HG02840 (cell line): ENCODE data around the gene UNC13C.

Source experiments
- ATAC-seq: cut with Tn5 transposase; IDR thresholded peaks from one replicate; pipeline ENCODE4 v1.9.1; 2021; ENCODE audit warnings: mild to moderate bottlenecking, moderate library complexity, moderate number of reproducible peaks; ENCODE audit not compliant: unreplicated experiment, low FRiP score

Gene UNC13C

GRCh38 chr15:54547491-54547890 is 569.2 kb downstream of the UNC13C start:
- no peak for ATAC-seq

- no peak for ATAC-seq
Measured at GRCh38 chr15:54550954-54551353, 572.7 kb downstream of the UNC13C start.

- ATAC-seq = no peak
Measured at GRCh38 chr15:54556231-54556630, 578.0 kb downstream of the UNC13C start.

GRCh38 chr15:54559405-54560069 is 581.3 kb downstream of the UNC13C start:
- ATAC-seq = no peak

- ATAC-seq = no peak
Measured at GRCh38 chr15:54560417-54560816, 582.2 kb downstream of the UNC13C start.

- ATAC-seq = no peak
Measured at GRCh38 chr15:54564166-54564565, 585.9 kb downstream of the UNC13C start.

GRCh38 chr15:54566654-54567053 is 588.4 kb downstream of the UNC13C start:
- no peak for ATAC-seq

GRCh38 chr15:54567408-54568035 is 589.3 kb downstream of the UNC13C start:
- ATAC-seq = no peak

GRCh38 chr15:54568381-54568780 is 590.1 kb downstream of the UNC13C start:
- no peak for ATAC-seq

- ATAC-seq = no peak
Measured at GRCh38 chr15:54571576-54571975, 593.3 kb downstream of the UNC13C start.

- ATAC-seq = no peak
Measured at GRCh38 chr15:54575586-54575985, 597.3 kb downstream of the UNC13C start.

- no peak for ATAC-seq
Measured at GRCh38 chr15:54576298-54576935, 598.2 kb downstream of the UNC13C start.

GRCh38 chr15:54577476-54578250 is 599.4 kb downstream of the UNC13C start:
- no peak for ATAC-seq

- no peak for ATAC-seq
Measured at GRCh38 chr15:54579855-54580254, 601.6 kb downstream of the UNC13C start.

GRCh38 chr15:54580643-54581042 is 602.4 kb downstream of the UNC13C start:
- ATAC-seq = no peak

- peak; percentile 71 for ATAC-seq
Measured at GRCh38 chr15:54582863-54583643, 604.8 kb downstream of the UNC13C start.

- no peak for ATAC-seq
Measured at GRCh38 chr15:54585063-54585462, 606.8 kb downstream of the UNC13C start.

GRCh38 chr15:54594115-54594514 is 615.9 kb downstream of the UNC13C start:
- ATAC-seq = no peak

GRCh38 chr15:54599386-54599785 is 621.1 kb downstream of the UNC13C start:
- ATAC-seq = no peak

- no peak for ATAC-seq
Measured at GRCh38 chr15:54605043-54605442, 626.8 kb downstream of the UNC13C start.
